ENCODE data around the gene GMDS. TPM values are rescaled to one million over a fixed set of nuclear protein-coding genes. Genes with fewer than 3 reads are reported as not detected.

The GMDS gene
- total RNA-seq, 2 experiments from 2014 or later: 38.4 to 41.3 TPM

DNA sequence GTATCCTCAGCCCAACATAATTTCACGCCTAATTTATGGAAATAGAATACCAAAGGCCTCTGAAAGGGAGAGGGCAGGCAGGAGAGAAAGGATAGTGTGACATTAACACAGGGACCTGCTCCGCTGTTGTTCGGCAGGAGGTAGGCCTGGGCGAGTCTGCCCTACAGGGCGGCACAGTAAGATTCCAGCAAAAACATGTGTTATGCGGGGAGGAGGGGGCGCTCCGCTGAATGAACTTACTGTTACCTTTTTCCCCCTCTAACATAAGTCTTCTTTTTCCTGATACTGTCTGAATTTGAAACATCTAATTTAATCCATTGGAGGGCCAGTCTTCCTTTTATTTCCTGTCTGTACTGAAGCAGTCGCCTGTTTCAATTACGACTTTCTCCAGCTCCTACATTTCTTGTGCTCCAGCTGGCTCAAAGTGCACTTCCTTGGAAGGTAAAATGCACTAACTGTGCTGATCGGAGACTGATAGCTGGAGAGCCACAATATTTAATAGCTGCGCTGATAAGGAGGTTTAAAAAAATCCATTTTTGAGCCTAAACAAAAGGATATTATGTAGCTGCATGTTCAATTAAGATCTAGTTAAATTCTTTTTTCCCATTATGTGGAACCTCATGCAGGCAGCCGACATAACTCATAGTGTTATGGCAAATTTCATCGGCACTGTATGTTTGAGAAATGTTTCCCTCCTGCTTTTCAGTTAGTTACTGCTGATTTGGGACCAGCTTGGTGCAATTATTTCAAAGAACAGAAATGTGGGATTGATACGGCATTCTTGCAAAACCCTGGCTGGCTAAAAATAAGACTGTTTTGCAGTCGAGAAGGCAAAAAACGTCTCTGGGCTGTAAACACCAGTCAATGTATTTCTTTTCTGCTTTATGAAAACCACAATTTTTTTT is 442.7 kb downstream of the GMDS start:
- CTCF ChIA-PET: no interaction called here
- intact Hi-C loops (cut with micrococcal nuclease): no loop called here
- H3K4me3 Mint-ChIP-seq: no peak overlapping the region
- H3K27me3 Mint-ChIP-seq (ENCODE audit: low read depth): no peaks in the 10 kb centered on the region
- peaks cover 1% of the 10 kb centered on the region for H3K36me3 Mint-ChIP-seq (ENCODE audit: low read depth)
- no peak for DNase-seq
- H3K9me3 Mint-ChIP-seq: no peaks in the 10 kb centered on the region
- H3K4me1 Mint-ChIP-seq (ENCODE audit: low read depth): peaks cover 4% of the 10 kb centered on the region
- no peak overlapping the region for H3K27ac Mint-ChIP-seq

DNA sequence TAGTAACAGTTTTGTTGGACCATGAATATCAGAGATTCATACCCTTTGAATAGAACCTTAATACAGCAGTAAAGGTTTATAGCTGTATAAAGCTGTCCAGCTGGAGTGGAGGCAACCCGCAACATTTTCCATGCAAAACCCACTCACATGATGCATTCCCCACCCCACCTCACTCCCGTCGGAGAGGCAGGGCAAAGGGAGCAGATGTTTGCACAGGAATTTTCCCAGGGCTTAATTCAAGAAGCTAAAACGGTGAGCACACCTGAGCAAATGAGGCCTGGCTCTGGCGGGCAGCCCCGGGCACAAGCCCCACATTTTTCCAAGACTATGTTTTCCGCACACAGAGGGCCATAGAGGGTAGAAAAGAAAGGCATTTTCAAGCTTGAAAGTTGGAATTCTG is 444.0 kb downstream of the GMDS start:
- H3K4me1 Mint-ChIP-seq (ENCODE audit: low read depth): peaks cover 12% of the 10 kb centered on the region
- CTCF ChIA-PET: no interaction called here
- no peak overlapping the region for H3K27ac Mint-ChIP-seq
- intact Hi-C loops (cut with micrococcal nuclease): no loop called here
- peaks cover 1% of the 10 kb centered on the region for H3K36me3 Mint-ChIP-seq (ENCODE audit: low read depth)
- no peaks in the 10 kb centered on the region for H3K27me3 Mint-ChIP-seq (ENCODE audit: low read depth)
- H3K9me3 Mint-ChIP-seq: no peaks in the 10 kb centered on the region
- no peak overlapping the region for H3K4me3 Mint-ChIP-seq
- DNase-seq: no peak

DNA sequence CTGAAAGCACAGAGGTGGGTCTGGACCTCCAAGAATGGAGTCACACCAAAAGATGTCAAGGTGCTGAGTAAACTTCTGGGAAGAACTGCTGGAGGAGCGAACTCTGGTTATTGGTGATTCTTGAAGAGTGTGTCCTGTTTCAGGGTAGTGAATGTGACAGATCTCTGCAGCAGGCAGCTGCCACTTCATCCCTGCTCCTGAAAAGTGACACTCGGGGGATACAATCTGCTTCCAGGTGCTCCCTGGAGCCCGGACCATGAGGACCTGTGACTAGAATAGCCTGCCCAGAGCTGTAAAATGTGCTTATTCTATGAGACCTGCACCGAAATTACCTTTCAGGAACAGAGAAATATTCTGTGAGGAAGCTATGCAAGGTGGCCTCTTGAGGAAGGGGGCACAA is 444.6 kb downstream of the GMDS start:
- Mint-ChIP-seq H3K36me3 (ENCODE audit: low read depth) (peaks cover under 1% of the 10 kb centered on the region), H3K27ac (no peak overlapping the region), H3K9me3 (no peaks in the 10 kb centered on the region), H3K4me1 (ENCODE audit: low read depth) (peaks cover 12% of the 10 kb centered on the region), H3K4me3 (no peak overlapping the region), H3K27me3 (ENCODE audit: low read depth) (no peaks in the 10 kb centered on the region)
- intact Hi-C loops (cut with micrococcal nuclease): no loop called here
- DNase-seq: no peak
- CTCF ChIA-PET: no interaction called here

DNA sequence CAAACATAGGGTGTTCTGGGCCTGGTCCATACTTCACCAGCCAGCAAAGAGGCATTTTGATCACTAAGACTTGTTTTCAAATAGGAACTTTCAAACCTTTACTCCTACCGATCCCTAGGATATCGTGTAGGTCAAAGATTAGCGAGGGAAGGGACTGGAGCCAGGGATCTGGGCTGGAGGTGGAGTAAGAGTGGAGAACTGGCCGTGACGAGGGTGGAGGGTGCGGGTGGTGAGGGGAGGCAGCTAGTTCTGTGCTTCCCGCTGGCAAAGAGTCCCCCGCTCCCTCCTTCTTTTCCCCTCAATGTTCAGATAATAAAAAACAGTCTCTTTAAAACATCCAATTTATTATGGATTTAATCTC is 446.5 kb downstream of the GMDS start:
- CTCF ChIA-PET: no interaction called here
- no peak for DNase-seq
- no peak overlapping the region for H3K27ac Mint-ChIP-seq
- peaks cover 12% of the 10 kb centered on the region for H3K4me1 Mint-ChIP-seq (ENCODE audit: low read depth)
- no peak overlapping the region for H3K4me3 Mint-ChIP-seq
- no peaks in the 10 kb centered on the region for H3K27me3 Mint-ChIP-seq (ENCODE audit: low read depth)
- no peaks in the 10 kb centered on the region for H3K36me3 Mint-ChIP-seq (ENCODE audit: low read depth)
- H3K9me3 Mint-ChIP-seq: no peaks in the 10 kb centered on the region
- intact Hi-C loops (cut with micrococcal nuclease): no loop called here

DNA sequence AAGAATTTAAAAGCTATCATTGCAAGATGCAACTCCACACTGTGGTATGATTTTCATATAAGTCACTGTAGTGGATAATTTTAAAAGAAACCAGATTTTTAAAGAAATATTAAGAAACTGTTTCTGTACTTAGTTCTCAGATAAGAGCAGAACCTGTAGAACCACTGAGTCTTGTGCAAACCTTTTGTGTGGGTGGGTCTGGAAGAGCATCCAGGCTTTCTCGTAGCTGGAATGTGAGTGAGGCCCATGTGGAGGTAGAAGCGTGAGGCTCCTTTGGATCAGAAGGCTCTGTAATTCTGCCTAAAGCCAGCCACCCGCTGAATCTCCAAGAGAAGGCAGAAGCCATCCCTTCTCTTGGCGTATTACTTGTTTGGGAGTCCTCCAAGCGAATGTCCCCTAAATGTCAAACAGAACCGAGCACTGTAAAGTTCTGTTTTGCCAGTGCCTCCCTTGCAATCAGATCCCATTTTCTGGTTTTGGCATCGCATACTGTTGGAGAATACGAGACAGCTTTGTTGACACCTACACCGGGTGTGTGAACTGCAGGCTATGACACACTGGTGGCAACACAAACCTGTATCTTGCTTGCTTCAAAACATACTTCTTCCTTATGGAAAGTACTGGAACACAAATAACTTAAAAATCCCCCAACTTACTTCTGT is 447.0 kb downstream of the GMDS start:
- H3K4me3 Mint-ChIP-seq: no peak overlapping the region
- no peak overlapping the region for H3K27ac Mint-ChIP-seq

DNA sequence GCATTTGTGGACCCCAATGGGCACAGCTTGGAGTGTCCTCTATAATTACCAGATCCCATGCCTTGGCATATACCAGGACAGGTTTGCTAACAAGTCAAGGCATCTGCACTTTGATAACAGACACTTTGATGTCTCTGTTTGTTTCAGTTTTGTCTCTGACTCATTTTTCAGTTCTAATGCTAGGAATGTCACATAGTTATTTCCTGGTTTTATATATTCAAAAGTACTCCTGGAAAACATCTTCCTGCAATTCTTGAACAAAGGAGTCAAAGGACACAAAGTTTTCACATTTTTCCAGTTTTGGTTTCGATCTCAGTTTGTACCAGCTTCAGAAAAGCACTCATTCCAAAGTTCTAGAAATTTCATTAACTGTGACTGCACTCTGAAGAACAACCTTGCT is 447.6 kb downstream of the GMDS start:
- Mint-ChIP-seq H3K36me3 (ENCODE audit: low read depth) (no peaks in the 10 kb centered on the region), H3K27me3 (ENCODE audit: low read depth) (no peaks in the 10 kb centered on the region), H3K4me1 (ENCODE audit: low read depth) (peaks cover 12% of the 10 kb centered on the region), H3K27ac (no peak overlapping the region), H3K9me3 (no peaks in the 10 kb centered on the region), H3K4me3 (no peak overlapping the region)
- intact Hi-C loops (cut with micrococcal nuclease): no loop called here
- CTCF ChIA-PET: interaction anchor here (0.6 kb wide), 1 partner anchor 378 kb away, joined by 3 read pairs; no protein-coding TSS in a partner anchor
- no peak for DNase-seq

More for the DNA sequence above, 447.0 kb downstream of the GMDS start:
- Mint-ChIP-seq H3K36me3 (ENCODE audit: low read depth) (no peaks in the 10 kb centered on the region), H3K9me3 (no peaks in the 10 kb centered on the region), H3K4me1 (ENCODE audit: low read depth) (peaks cover 12% of the 10 kb centered on the region), H3K27me3 (ENCODE audit: low read depth) (no peaks in the 10 kb centered on the region)
- intact Hi-C loops (cut with micrococcal nuclease): no loop called here
- CTCF ChIA-PET: no interaction called here
- DNase-seq: no peak

DNA sequence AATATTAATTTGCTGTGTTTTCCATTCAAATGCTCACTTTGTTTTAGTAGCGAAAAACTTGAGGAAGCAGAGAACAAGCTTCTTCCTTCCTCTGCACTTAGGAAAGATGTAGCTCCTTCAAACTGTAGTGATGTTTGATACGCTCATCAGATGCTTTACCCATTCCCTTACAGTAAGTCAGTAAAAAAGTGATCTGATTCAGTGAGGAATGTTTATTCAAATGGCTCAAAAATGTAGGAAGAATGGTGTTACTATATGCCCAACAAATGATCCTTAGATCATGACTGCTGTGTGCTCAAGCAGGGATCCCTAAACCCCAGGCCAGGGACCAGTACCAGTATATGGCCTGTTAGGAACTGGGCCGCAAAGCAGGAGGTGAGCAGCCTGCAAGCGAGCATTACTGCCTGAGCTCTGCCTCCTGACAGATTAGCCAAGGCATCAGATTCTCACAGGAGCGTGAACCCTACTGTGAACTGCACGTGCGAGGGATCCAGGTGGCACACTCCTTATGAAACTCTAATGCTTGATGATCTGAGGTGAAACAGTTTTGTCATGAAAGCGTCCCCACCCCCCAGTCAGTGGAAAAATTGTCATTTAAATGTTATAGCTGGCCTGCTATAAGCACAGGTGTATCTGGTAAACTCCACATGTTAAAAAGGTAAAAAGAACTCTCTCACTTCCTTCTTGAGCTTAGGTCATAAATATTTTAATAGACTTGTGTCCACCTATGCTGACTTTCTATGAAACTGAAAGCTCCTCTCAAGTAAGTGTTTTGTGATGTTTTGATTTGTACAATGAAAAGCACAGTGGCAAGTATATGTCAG is 448.5 kb downstream of the GMDS start:
- Mint-ChIP-seq H3K36me3 (ENCODE audit: low read depth) (no peaks in the 10 kb centered on the region), H3K4me1 (ENCODE audit: low read depth) (peaks cover 12% of the 10 kb centered on the region), H3K9me3 (no peaks in the 10 kb centered on the region), H3K4me3 (no peak overlapping the region), H3K27me3 (ENCODE audit: low read depth) (no peaks in the 10 kb centered on the region), H3K27ac (no peak overlapping the region)
- no peak for DNase-seq
- intact Hi-C loops (cut with micrococcal nuclease): no loop called here
- CTCF ChIA-PET: no interaction called here

DNA sequence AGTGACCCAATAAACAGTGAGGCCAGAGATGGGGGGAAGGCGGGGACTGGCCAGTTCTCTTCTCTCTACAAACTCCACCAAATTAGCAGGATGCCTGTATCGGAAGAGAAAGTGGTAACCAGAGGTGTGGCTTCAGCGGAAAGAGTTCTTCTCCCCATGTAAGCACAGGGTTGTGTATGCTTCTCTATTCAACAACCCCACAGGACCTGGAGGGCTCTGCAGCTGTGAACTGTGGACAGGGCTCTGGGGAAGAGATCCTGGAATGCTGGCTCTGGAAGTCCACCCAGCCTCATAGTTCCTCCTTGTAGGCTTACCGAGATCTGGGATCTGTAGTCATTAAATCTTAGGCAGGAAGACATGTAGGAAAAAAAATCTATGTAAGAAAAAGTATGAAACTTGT is 449.5 kb downstream of the GMDS start:
- no peaks in the 10 kb centered on the region for H3K27me3 Mint-ChIP-seq (ENCODE audit: low read depth)
- H3K36me3 Mint-ChIP-seq (ENCODE audit: low read depth): no peaks in the 10 kb centered on the region
- intact Hi-C loops (cut with micrococcal nuclease): no loop called here
- H3K9me3 Mint-ChIP-seq: no peaks in the 10 kb centered on the region
- peaks cover 12% of the 10 kb centered on the region for H3K4me1 Mint-ChIP-seq (ENCODE audit: low read depth)
- CTCF ChIA-PET: no interaction called here
- H3K27ac Mint-ChIP-seq: no peak overlapping the region
- no peak for DNase-seq
- H3K4me3 Mint-ChIP-seq: no peak overlapping the region

DNA sequence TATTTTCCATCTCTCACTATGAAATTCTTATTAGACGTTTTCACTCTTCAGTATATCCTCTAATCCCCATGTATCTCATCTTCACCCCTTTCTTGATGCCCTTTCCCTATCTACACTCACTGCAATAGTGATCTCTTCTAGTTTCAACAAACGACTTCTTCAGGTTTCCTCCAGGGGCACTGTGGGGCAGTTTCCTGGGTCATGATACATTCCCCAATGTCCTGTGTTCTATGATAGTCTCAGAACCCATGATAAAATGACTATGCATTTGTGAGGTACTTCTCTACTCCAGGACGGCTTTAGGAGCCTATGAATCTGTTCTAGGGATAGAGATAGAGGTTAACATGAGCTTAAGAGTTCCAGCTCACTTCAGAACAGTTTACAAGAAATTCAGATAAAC is 452.4 kb downstream of the GMDS start:
- CTCF ChIA-PET: no interaction called here

DNA sequence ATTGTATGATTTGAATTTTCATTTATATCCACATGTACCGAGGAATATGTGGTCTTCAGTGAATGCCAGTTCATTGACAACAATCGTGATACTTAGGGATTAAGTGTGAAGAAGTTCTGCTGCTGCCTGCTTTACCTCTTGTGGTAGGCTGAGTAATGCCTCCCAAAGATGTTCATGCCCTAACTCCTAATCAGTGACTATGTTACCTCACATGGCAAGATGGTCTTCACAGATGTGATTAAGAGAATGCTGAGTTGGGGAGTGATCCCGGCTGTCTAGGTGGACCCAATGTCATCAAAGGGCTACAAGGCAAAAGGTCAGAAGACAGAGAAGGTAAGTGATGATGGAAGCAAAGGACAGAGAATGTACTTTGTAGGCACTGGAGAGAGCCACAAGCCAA is 454.7 kb downstream of the GMDS start:
- no peak for DNase-seq
- H3K9me3 Mint-ChIP-seq: no peaks in the 10 kb centered on the region
- no peaks in the 10 kb centered on the region for H3K4me1 Mint-ChIP-seq (ENCODE audit: low read depth)
- no peak overlapping the region for H3K27ac Mint-ChIP-seq
- no peaks in the 10 kb centered on the region for H3K27me3 Mint-ChIP-seq (ENCODE audit: low read depth)
- peaks cover 2% of the 10 kb centered on the region for H3K36me3 Mint-ChIP-seq (ENCODE audit: low read depth)
- intact Hi-C loops (cut with micrococcal nuclease): no loop called here
- no peak overlapping the region for H3K4me3 Mint-ChIP-seq
- CTCF ChIA-PET: interaction anchor here (0.7 kb wide), 1 partner anchor 192 kb away, joined by 5 read pairs; no protein-coding TSS in a partner anchor

More for the DNA sequence above, 452.4 kb downstream of the GMDS start:
- Mint-ChIP-seq H3K9me3 (no peaks in the 10 kb centered on the region), H3K4me1 (ENCODE audit: low read depth) (peaks cover 10% of the 10 kb centered on the region), H3K36me3 (ENCODE audit: low read depth) (no peaks in the 10 kb centered on the region), H3K27me3 (ENCODE audit: low read depth) (no peaks in the 10 kb centered on the region), H3K4me3 (no peak overlapping the region), H3K27ac (no peak overlapping the region)
- intact Hi-C loops (cut with micrococcal nuclease): no loop called here
- DNase-seq: peak; percentile 19

DNA sequence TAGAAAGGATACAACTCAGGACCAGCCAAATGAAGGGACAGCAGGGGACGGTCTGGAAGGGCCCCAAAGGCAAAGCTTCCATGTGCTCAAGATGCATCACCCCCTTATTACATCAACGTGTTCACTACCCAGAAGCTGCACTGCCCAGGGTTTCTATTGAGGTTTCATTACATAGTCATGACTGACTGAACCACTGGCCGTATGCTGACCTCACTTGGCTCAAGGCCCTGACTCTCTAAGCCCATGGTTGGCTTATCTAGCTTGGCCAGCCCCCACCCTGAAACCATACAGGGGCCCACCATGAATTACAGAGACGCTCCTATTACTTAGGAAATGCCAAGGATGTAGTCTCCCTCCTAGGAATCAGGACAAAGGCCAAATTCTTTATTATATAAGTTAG is 456.3 kb downstream of the GMDS start:
- Mint-ChIP-seq H3K27ac (no peak overlapping the region), H3K27me3 (ENCODE audit: low read depth) (no peaks in the 10 kb centered on the region), H3K36me3 (ENCODE audit: low read depth) (peaks cover 3% of the 10 kb centered on the region), H3K9me3 (no peaks in the 10 kb centered on the region), H3K4me1 (ENCODE audit: low read depth) (no peaks in the 10 kb centered on the region), H3K4me3 (no peak overlapping the region)
- DNase-seq: no peak
- intact Hi-C loops (cut with micrococcal nuclease): no loop called here
- CTCF ChIA-PET: no interaction called here

DNA sequence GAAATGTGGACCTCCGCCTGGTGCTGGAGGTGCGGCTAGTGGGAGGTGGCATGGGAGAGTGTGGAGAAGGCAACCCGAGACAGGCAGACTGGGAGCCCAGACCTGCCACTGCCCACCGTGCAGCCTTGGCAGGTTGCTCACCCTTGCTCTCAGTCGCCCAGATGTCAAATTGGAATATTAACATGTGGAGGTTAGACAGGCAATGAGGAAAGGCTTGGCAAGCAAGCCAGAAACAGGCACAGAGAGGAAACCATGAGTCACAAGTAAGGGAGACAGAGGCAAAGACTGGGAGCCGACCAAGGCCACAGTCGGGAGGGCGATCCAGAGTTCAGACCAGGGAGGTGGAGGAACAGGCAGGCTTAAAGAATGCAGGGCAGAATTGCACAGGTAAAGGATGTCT is 457.5 kb downstream of the GMDS start:
- Mint-ChIP-seq H3K4me1 (ENCODE audit: low read depth) (no peaks in the 10 kb centered on the region), H3K9me3 (no peaks in the 10 kb centered on the region), H3K27ac (no peak overlapping the region), H3K27me3 (ENCODE audit: low read depth) (no peaks in the 10 kb centered on the region), H3K4me3 (no peak overlapping the region), H3K36me3 (ENCODE audit: low read depth) (peaks cover 3% of the 10 kb centered on the region)
- CTCF ChIA-PET: no interaction called here
- DNase-seq: no peak
- intact Hi-C loops (cut with micrococcal nuclease): no loop called here

All from activated naive CD4-positive, alpha-beta T cell treated with anti-CD3 and anti-CD28 coated beads for 36 hours (primary cell).